ENCODE measurements around the gene DIAPH2.

Gene DIAPH2

GRCh38 chrX:97294041-97294440 lies 609.4 kb downstream of the DIAPH2 start:
- Mint-ChIP-seq H3K4me3 (no peak overlapping the region), H3K27ac (peak overlapping the region; percentile 17), H3K27me3 (ENCODE audit: low read depth, poor library complexity) (no peaks in the 10 kb centered on the region), H3K4me1 (peaks cover 30% of the 10 kb centered on the region), H3K9me3 (no peaks in the 10 kb centered on the region), H3K36me3 (ENCODE audit: low read depth) (no peaks in the 10 kb centered on the region)
- DNase-seq, result peak; percentile 25
- no peak for TF ChIP-seq CTCF (IDR thresholded peaks at IDR 0.05)

- peak overlapping the region; percentile 81 for H3K27ac Mint-ChIP-seq
- no peak for DNase-seq
- H3K4me1 Mint-ChIP-seq, result peaks cover 22% of the 10 kb centered on the region
- TF ChIP-seq CTCF (IDR thresholded peaks at IDR 0.05), result no peak
- no peak overlapping the region for H3K4me3 Mint-ChIP-seq
- H3K36me3 Mint-ChIP-seq (ENCODE audit: low read depth), result no peaks in the 10 kb centered on the region
- H3K27me3 Mint-ChIP-seq (ENCODE audit: low read depth, poor library complexity), result no peaks in the 10 kb centered on the region
- H3K9me3 Mint-ChIP-seq, result no peaks in the 10 kb centered on the region
Observed at GRCh38 chrX:97295954-97296353, 611.3 kb downstream of the DIAPH2 start.

GRCh38 chrX:97306771-97307470 lies 622.3 kb downstream of the DIAPH2 start:
- Mint-ChIP-seq H3K27ac (no peak overlapping the region), H3K4me1 (peaks cover 13% of the 10 kb centered on the region), H3K27me3 (ENCODE audit: low read depth, poor library complexity) (peaks cover 5% of the 10 kb centered on the region), H3K36me3 (ENCODE audit: low read depth) (no peaks in the 10 kb centered on the region), H3K4me3 (no peak overlapping the region), H3K9me3 (no peaks in the 10 kb centered on the region)
- no peak for DNase-seq
- no peak for TF ChIP-seq CTCF (IDR thresholded peaks at IDR 0.05)

- H3K9me3 Mint-ChIP-seq, result no peaks in the 10 kb centered on the region
- TF ChIP-seq CTCF (IDR thresholded peaks at IDR 0.05), result no peak
- H3K27ac Mint-ChIP-seq, result no peak overlapping the region
- no peak overlapping the region for H3K4me3 Mint-ChIP-seq
- DNase-seq, result no peak
- H3K4me1 Mint-ChIP-seq, result peaks cover 13% of the 10 kb centered on the region
- no peaks in the 10 kb centered on the region for H3K36me3 Mint-ChIP-seq (ENCODE audit: low read depth)
- H3K27me3 Mint-ChIP-seq (ENCODE audit: low read depth, poor library complexity), result peaks cover 5% of the 10 kb centered on the region
Observed at GRCh38 chrX:97308171-97308570, 623.5 kb downstream of the DIAPH2 start.

GRCh38 chrX:97309487-97310116 lies 625.0 kb downstream of the DIAPH2 start:
- H3K27ac Mint-ChIP-seq, result no peak overlapping the region
- peaks cover 13% of the 10 kb centered on the region for H3K4me1 Mint-ChIP-seq
- TF ChIP-seq CTCF (IDR thresholded peaks at IDR 0.05), result no peak
- no peaks in the 10 kb centered on the region for H3K9me3 Mint-ChIP-seq
- H3K4me3 Mint-ChIP-seq, result no peak overlapping the region
- peaks cover 5% of the 10 kb centered on the region for H3K27me3 Mint-ChIP-seq (ENCODE audit: low read depth, poor library complexity)
- H3K36me3 Mint-ChIP-seq (ENCODE audit: low read depth), result no peaks in the 10 kb centered on the region
- no peak for DNase-seq

GRCh38 chrX:97310373-97310772 lies 625.7 kb downstream of the DIAPH2 start:
- DNase-seq, result no peak
- peak overlapping the region; percentile 7 for H3K27ac Mint-ChIP-seq
- H3K4me3 Mint-ChIP-seq, result no peak overlapping the region
- TF ChIP-seq CTCF (IDR thresholded peaks at IDR 0.05), result no peak
- no peaks in the 10 kb centered on the region for H3K36me3 Mint-ChIP-seq (ENCODE audit: low read depth)
- peaks cover 5% of the 10 kb centered on the region for H3K27me3 Mint-ChIP-seq (ENCODE audit: low read depth, poor library complexity)
- no peaks in the 10 kb centered on the region for H3K9me3 Mint-ChIP-seq
- peaks cover 13% of the 10 kb centered on the region for H3K4me1 Mint-ChIP-seq

Measured in nephron progenitor cell (in vitro differentiated cells).